ENCODE measurements around the gene SKAP1.
"Not testable (repeated sequence)": the region's sequence is repeated elsewhere in the genome, so short reads cannot be mapped to it uniquely, and the experiment has no call there.

Gene SKAP1

DNA sequence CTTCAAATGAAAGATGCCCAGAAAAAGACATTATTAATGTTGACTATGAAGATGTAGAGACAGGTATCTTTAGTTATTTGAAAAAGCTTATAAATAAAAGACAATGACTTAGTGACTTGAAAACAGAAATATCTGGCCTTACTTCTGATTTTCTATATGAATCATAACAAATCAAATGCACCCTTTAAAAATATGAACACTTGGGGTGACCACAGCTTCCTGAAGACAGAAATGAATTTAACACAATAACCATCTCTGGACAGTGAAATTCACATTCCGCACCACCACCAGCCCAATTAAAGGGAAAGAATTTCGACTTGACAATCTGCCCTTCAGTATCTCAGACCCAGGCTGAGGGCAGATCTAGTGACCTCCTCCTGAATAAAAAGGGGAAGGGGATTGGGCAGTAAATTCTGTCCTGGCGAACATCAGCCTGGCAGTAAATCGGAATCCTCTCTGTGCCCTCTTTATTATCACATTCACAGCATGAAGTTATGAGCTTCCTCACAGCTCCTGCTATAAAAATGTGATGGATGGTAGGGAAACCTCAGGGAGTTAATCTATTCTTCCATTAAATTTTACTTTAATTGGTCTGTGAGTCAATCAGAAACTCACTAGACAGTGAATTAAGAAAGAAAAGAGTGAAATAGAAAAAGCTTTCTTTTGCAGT is 190.9 kb downstream of the SKAP1 start:
- DNase-seq, result no peak

DNA sequence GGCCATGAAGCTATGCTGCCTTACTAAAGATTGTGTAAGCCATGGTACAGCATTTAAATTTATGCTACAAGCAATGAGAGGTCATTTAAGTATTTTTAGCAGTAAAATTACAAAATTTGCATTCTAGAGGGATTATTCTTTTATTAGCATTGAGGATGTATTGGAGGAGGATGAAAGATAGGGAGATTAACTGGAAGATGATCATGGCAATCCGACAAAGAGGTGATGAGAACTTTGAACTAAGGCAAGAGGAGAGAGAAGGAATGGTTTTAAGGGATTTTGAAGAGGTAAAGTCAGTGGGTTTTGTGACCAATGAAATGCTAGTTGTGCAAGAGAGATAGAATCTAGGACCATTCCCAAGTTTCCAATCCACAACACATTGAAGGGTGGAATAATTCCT is 192.6 kb downstream of the SKAP1 start:
- no peak for DNase-seq

DNA sequence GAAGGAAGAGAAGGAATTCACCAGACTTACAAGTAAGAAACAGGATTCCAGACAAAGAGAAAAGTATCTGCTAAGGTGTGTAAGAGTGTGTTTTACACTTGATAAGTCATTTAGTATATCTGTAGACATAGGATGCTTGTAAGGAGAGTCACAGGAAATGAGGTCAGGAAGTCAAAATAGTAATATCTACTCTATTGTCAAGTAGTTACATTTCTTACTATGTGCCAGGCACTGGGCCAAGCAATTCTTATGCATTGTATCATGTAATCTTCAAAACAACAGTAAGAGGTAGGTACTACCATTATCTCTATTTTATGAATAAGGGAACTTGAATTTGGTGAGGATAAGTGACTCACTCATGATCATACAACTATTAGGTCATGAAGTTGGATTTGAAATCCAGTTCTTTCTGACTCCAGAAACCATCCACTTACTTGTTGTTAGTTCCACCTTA is 193.3 kb downstream of the SKAP1 start:
- no peak for DNase-seq

DNA sequence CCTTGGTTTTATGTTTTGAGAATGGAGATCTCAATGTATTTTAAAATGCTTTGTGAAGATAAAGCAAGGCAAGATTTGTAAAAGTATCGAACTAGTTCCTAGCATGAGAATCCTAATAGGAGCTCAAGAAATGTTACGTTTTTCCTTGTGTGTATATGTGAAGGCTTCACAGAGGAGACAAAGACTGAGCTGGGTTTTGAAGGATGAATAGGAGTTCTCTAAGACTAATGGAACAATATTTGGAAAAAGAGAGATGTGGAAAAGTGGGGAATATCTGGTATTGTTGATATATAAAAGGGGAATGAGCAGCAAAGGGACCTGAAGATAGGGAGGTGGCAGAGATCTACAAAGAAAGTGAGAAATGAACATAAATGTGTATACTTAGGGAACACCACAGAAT is 195.1 kb downstream of the SKAP1 start:
- no peak for DNase-seq

DNA sequence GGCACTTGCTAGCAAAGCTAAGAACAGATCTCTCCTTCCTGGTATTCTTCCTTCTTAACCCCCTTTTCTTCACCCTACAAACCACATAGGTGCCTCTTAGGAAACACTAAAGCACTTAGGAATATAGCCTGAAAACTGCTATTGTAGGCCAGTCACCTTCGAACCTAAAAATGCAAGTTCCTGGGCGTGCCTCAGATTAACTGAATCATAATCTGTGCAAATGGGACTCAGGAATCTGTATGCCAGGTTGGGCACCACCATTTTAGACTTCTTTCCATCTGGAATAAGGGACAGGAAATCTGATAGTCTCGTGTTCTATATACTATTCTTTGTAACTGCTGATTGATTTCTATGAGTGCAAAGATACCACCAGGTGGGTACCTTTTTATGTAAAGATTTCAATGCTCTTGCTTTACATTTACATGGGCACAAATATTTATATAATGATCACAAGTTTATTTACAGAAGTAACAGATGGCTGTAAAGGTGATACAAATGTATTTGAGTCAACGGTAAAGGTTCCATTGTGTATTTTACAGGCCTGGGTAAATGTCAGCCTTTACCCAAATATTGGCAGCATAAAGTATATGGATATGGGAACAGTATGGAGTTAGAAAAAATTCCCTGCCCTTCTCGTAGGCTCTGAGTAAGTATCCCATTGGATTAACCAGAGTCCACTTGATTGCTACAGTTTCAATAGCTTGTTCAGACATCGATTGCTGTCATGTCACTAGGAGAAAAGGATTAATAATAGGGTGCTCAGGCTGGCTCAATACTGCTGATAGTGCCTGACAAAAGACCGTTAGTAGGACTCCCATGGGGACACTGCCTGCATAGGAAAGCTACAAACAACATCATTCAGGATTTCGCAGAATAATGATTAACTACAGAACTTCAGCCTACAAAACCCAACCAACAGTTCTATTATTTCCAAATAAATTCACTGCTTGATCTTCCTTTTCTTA is 197.7 kb downstream of the SKAP1 start:
- DNase-seq, result peak; percentile 76

DNA sequence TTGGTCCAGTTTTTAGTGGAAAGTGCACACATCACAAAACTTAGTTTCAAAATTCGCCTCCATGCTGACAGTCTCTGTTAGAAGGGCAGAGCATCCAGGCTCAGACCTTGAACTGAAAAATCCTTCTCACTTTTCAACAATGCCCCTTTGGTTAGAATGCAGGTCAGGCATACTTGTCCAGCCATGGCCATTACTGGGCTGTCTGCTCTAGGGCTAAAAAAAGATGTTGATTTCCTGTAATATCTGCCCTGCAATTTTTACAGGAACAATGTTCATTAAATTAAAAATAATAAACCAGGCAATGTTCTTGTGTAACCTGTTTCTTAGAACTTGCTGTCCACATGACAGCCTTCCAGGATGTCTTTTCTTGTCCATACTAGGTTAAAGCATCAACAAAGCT is 200.1 kb downstream of the SKAP1 start:
- DNase-seq, result no peak

DNA sequence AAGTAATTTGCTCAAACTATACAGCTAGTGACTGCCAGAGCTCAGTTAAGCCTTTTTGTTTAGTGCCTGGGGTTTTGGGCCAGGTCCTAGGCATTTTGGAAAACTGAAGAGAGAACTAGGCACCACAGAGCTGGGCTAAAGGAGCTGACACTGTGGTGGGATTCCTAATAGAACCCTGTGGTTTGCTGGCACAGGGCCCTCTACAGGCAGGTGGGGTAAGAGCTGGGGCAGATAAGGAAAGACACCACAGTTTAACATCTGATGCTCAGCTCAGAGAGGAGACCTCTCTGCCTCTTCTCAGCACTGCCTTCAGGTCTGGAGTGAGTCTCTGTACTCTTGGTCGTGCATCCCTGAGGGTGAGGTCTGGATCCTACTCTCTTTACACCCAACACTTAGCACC is 201.3 kb downstream of the SKAP1 start:
- DNase-seq, result no peak

DNA sequence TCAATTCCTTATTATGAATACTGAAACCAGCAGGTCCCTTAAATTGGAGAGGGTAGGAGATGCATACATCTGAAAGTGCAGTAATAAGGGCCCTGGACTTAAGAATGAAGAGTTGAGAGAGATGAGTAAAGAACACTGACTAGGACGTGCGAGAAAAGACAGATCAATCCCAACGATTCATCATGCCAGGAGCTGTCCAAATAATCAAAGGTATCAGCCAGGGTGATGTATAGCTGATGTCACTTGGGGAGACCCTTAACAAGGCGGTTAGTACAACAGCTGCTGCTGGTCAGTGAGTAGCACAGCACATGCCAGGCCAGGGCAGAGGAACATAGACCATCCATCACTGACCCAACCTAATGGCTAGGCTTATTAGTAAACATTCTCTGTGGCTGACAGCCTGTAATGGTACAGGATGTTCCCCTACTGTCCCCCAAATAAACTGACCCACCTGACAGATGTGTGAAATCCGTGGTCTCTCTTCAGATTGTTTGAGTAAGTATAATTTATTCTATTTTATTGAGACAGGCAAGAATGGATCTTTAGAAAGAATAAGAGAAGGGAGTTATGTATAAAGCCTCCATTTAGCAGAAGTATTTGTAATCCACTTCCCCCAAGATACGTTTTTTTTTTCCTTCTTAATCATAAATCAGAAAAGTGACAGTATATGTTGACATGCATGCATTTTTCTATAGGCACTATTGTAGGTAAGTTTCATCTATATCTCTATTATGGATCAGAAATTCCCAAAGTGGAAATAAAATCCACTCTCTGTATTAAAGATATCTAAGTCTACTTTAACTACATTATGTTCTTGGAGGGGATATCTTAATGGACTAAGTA is 204.1 kb downstream of the SKAP1 start:
- DNase-seq, result no peak

DNA sequence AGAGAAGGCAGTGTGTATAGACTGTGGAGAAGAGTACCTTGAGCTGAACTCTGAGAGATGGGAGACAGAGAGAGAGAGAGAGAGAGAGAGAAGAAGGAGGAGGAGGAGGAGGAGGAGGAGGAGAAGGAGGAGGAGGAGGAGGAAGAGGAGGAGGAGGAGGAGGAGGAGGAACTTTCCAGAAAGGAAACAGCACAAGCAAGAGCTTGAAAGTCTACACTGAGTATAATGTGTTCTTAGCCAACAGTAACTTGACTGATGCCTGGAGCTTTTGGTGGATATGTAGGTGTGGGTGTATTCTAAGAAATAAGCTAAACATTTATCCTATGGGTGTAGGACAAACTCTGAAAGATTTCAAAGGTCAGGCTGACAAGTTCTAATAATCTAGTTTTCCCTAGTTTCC is 206.1 kb downstream of the SKAP1 start:
- no peak for DNase-seq

DNA sequence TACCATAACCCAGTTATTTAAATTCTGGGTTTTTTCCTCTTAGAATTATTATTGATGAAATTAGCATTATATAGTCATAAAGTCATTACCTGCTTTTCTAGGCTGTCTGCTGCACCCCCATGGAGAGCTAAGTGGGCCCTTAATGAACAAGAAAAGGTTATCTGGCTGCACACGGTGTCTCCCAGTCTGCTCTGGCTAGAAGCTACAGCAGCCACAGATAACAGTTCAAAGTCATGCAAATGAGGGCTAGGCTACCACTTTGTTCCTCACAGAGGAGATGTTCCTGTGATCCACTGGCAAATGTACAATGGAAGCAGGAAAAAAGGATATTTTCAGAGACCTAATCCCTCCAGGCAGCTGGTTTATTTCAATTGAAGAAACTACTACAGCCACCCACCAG is 210.4 kb downstream of the SKAP1 start:
- no peak for DNase-seq

DNA sequence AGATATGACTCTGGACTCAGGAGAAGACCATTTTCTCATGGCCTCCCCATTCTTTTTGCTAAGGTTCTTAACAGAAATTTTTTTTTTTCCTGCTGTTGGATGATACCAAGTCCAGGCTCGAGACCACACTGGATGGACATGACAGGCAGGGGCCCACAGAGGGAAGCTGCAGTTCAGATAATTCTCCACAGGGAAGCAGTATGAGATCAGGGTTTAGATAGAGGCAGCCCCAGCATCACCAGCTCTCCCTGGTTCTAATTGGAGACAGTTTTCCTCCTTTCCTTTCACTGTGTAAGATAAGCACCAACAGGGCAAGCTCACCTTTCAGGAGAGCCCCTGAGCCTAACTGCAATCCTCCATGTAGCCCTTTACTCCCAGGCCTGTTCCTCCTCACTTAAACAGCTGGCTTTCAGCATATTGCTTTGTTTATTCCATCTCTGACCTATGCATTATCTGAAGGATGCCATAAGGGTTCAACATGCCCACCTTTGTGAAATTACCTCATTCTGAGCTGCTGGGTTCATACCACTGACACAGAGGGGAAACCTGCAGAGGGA is 214.4 kb downstream of the SKAP1 start:
- peak; percentile 56 for DNase-seq

DNA sequence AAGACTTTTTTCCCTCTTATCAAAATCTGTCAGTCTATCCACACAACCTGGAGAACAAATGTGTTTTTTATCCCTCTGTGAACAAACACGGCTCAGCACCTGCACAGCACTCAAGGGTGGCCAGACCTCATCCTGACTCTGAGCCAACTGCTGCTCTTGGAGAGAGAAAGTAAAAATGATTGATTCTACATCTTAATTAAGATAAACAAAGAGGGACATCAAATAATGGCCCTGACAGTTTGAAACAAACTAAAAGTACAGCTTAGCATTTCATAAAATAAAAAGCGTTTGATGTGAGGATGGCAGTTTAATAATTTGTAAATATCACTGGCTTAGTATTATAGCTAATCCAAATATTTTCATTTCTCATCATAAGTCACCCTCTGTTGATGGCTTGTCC is 216.2 kb downstream of the SKAP1 start:
- DNase-seq, result peak; percentile 7

DNA sequence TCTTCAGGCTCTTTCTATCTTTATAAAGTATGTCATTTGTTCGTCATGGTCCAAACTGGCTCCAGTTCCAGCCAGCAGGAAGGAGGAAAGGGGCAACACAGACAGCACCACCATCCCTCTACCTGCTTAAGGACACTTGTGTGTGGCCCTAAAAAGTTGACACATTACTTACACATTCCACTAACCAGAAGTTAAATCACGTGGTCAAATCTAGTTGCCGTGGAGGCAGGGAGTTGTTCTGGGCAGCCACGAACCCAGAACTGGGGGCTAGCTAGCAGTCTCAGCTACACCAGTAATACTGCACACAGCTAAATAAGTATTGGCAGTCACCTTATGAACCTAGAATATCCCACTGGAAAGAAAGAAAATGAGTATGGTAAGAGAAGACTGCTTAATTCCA is 218.2 kb downstream of the SKAP1 start:
- no peak for DNase-seq

DNA sequence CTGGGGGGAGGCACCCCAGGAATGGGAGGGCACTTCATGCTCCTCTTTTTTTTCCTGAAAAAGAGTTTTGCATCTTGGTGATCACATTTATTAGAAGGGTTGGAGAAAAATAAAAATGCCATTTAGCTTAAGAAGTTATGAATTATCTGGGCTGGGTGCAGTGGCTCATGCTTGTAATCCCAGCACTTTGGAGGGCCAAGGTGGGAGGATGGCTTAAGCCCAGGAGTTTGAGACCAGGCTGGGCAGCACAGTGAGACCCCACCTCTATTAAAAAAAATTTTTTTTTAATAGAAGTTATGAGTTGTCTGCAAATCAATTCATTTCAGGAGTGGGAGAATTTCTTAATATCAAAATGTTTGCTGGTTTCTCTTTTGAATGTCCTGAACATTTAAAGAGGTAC is 219.0 kb downstream of the SKAP1 start:
- DNase-seq, result no peak

DNA sequence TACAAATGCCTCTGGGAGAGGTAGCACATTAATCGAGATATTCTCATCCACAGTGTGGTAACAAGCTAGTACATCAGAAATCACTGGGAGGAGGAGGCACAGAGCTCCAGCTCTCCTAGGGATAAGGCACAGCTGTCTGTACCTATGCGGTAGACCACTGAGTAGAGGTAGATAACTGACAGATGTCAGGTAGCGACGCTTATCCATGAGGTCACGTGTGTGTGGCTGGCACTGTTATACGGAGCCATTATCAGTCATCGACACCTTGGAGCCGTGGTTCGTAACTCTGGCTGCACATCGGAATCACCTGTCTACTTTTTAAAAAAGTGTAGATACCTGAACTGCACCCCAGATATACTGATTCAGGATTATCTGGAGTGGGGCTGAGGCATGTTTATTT is 220.0 kb downstream of the SKAP1 start:
- no peak for DNase-seq

DNA sequence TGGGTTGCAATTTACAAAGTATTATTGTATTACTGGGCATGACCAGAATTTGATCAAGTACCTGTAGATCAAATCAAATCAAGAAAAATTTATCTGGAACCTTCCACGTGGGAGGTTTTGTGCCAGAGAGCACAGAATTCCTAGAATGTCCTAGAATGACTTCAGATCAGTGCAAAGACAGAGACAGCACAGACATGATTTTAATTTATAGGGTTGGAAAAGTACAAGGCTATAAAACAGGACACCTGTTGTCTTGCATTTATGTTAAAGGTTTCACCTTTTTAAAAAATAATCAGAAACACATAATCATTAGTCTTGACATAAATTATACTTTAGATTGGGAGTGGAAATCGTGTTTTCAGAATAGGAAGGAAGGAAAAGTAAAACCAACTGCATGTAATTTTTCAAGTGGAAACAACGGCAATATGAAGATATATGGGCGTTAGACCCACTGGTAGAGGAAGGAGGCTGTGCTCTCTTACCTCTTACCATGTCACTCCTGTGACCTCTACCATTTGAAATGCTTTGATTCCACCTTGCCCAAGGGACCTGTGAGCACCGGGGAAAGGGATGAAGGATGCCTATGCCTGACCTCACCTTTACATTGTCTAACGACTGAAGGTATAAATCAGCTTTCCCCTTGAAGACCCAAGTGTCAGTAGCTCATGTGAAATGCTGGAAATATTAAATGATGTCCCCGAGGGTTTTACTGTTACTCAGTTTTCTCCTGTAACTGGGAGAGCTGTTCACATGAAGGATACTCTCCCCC is 222.1 kb downstream of the SKAP1 start:
- no peak for DNase-seq

DNA sequence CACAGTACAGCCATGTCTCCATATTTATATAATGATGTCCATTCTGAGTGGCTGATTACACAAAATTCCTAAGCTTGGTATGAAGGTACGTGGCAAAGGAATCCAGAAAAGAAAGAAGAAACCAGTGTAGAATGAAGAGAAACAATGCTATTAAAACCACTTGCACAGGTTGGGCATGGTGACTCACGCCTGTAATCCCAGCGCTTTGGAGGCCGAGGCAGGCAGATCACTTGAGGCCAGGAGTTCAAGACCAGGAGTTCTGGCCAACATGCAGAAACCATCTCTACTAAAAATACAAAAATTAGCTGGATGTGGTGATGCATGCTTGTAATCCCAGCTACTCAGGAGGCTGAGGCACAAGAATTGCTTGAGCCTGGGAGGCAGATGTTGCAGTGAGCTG is 223.0 kb downstream of the SKAP1 start:
- not testable (repeated sequence) for DNase-seq

DNA sequence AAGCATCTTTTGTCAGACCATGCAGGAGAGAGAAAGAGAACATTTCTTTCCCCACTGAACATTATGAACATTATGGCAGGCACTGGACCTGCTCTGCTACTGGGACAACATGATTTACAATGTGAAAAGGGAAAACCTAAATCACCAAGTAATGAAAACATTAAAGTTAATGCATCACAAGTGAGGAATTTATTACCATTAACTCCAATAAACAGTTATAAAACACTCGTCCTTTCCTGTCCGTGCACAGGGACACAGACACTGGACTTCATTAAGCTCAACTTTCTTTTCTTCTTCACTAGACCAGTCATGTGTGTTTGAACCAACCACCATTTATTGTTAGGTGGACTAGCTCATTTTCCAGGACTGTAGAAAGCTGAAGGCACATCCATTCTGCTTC is 227.1 kb downstream of the SKAP1 start:
- DNase-seq, result no peak

DNA sequence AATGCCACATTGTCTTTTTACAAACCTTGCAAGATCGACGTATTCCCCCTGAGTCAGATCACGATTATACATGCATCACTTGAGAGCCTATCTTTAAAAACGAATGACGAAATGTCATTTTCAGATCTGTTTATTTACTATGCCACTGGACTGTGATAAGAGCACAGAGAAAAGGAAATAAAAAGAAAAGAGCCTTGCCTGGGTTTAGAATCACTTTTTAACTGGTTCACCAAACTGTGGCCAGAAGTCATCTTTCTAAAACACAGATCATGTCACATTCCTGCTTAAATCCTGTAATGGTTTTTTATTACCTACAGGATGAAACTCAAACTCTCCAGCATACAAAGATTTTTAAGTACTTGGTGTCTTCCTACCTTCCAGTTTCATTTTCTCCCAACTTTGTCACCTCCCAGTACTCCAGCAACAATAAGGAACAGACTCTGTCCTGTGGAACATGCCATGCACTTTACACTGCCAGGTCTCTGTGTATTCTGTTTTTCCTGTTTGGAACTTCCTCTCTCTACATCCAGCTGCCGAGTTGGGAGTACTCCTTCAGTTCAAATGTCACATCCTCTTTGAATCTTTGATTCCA is 231.0 kb downstream of the SKAP1 start:
- no peak for DNase-seq

DNA sequence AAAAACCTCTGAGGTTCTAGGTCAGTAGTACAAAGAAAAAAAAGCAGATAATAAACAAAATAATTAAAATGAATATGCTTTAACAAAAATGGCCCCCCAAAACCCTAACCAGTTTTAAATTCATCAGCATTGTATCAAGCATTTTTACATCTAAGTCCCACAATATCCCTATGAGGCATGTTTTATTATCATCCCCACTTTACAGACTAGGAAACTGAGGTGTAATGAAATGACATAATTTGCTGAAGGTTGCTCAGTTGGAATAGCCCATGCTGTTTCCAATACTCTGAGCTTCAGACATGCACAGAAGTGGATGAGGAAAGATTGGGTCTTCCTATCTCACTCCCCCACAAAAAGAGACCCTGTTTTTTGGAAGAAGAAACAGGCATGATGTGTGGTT is 234.1 kb downstream of the SKAP1 start:
- DNase-seq, result no peak

DNA sequence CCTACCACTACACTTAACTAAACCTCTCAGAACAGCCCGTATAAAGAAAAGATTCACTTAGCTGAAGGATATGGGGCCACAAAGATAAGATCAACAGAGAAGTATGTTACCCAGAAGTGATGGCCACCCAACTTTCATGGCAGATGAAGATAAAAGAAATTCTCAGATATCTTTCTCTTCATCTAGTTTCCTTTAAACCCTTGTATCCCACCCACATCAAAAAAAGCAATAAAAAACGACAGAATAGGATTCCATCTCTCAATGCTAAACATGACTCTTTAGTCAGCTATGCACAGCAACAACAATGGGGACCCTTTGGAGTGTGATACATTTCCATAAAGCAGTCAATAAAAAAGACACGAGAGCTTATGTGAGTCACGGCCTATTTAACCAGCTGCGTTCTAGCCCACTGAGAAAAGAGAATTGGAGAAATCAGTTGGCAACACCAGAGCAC is 235.9 kb downstream of the SKAP1 start:
- no peak for DNase-seq

DNA sequence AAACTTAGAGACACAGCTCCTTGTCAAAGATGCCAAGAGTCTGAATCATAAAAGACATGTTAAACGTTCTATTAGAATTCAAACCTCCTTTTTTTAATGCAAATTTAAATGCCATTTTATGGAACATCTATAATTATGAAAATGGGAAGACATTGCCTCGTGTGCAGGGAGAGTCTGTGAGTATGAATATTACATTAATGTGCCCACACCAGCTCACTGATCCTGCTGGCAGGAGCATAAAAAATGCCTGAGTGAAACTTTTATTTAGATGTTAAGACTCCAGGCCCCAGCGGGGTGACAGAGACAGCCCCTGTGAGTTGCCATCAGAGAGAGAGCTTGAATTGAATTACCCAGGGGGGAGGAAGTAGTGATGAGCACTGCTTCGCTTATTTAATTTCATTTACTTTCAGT is 237.7 kb downstream of the SKAP1 start:
- no peak for DNase-seq

Data from NCI-H748 treated with DMSO at 0.1 percent for 48 hours (cell line).